GM19452 (cell line): ENCODE data around the gene RAVER2.

ENCODE experiments used
- ATAC-seq: cut with Tn5 transposase; IDR thresholded peaks from one replicate; pipeline ENCODE4 v1.9.1; 2021; ENCODE audit not compliant: unreplicated experiment

The RAVER2 gene

GRCh38 chr1:64873576-64873975 lies 128.7 kb downstream of the RAVER2 start:
- ATAC-seq, result no peak

- ATAC-seq, result no peak
These were observed 129.8 kb downstream of the RAVER2 start for GRCh38 chr1:64874666-64875065.

- ATAC-seq, result no peak
These were observed 130.2 kb downstream of the RAVER2 start for GRCh38 chr1:64875101-64875500.

- no peak for ATAC-seq
These were observed 130.7 kb downstream of the RAVER2 start for GRCh38 chr1:64875606-64876005.

- ATAC-seq, result no peak
These were observed 132.3 kb downstream of the RAVER2 start for GRCh38 chr1:64877151-64877550.

DNA sequence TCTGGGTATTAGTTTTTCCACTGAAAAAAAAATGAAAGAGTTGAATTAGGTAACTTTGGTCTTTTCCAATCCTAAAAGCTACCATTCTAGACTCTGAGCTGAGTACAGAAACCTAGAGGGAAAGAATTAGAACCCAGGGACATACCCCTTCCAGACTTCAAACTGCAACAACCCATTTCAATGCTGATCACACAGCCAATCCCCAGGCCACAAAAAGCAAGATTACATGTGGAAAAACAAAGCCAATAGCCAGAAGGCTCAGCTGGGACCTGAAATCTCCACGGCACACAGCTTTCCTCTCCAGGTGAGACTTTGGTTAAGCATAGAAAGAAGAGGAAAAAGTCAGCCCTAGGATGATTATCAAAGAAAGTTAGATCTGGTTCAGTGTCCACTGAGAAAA lies 132.7 kb downstream of the RAVER2 start:
- no peak for ATAC-seq

GRCh38 chr1:64878090-64878489 lies 133.2 kb downstream of the RAVER2 start:
- no peak for ATAC-seq

DNA sequence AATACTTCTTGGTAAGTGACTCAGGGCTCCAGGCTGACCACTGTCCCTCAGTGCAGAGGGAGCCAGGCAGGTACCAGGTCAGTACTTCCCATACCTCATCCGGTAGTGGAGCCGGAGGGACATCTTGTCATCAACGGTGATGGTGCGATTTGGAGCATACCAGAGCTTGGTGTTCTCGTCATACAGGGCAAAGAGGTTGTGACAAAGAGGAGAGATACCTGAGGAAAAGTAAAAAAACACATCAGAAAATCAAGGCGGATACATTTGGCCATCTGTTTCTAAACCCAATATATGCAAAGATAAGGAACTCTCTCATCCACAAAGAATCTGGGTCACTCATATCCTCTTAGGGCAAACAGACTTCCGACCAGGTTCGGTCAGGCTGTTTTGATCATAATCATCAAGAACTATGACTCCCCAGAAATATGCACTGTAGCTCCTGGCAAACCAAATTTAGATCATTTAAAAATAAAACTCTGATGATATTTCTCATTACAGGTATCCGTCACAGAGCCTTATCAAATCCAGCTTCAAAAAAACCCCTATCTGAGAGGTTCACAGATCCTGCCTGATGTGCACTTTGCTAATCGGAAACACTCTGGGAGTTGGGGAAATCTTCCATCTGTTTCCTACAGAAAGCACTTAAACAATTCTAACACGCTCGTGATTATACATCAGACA lies 134.2 kb downstream of the RAVER2 start:
- ATAC-seq, result no peak

DNA sequence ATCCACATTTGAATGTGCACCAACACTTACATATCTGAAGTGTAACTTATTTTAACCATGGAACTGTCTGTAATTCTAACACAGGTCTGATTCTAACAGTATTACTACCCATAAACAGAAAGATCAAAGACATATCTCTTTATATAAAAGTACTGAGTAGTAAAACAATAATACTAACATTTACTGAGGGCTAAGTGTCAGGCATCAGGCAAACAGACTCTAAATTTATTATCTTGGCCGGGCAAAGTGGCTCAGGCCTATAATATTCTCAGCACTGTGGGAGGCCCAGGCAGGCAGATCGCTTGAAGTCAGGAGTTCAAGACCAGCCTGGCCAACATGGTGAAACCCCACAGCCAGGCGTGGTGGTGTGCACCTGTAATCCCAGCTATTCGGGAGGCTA lies 135.6 kb downstream of the RAVER2 start:
- no peak for ATAC-seq

DNA sequence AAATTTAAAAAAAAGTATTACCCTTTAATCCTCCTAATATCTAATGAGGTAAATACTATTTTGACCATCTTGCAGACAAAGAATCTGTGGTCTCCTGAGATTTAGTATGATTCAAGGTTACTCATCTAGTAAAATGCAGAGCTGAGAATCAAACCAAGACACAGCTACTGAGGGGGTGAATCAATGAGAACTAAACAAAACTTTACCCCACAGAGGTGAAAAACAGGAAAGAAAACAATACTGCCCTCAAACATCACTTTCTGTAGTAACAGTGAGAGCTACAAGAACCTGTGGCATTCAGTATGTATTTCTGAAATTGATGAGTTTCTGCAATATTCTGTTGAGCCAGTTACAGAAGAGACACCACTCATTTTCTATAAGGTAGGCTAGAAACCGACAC lies 136.4 kb downstream of the RAVER2 start:
- ATAC-seq, result no peak
